GM10248 (cell line): Measurements from ENCODE around the gene KREMEN1.

ENCODE experiments used
- CTCF ChIA-PET: fragments of 300-600 bp; sonication (Branson Sonifier 250); formaldehyde crosslinking; extraction: SDS; loops from one replicate; lab custom pipeline; 2021; ENCODE audit warnings: antibody characterized with exemption; lab: Yijun Ruan, JAX
- POLR2A ChIA-PET: fragments of 350-650 bp; sonication (Branson Sonifier 250); formaldehyde crosslinking; extraction: SDS; loops from one replicate; lab custom pipeline; 2020; ENCODE audit warnings: antibody characterized with exemption; lab: Yijun Ruan, JAX
- DNase-seq: peaks from one replicate; pipeline ENCODE4 v3.0.0; 2012; ENCODE audit errors: extremely low spot score
- CTCF ChIP-seq: IDR thresholded peaks from 2 replicates; pipeline ENCODE4 v1.5.1; 2012; ENCODE audit warnings: mild to moderate bottlenecking, low read depth; ENCODE audit errors: extremely low read depth, missing control alignments, control extremely low read depth

The KREMEN1 gene

DNA sequence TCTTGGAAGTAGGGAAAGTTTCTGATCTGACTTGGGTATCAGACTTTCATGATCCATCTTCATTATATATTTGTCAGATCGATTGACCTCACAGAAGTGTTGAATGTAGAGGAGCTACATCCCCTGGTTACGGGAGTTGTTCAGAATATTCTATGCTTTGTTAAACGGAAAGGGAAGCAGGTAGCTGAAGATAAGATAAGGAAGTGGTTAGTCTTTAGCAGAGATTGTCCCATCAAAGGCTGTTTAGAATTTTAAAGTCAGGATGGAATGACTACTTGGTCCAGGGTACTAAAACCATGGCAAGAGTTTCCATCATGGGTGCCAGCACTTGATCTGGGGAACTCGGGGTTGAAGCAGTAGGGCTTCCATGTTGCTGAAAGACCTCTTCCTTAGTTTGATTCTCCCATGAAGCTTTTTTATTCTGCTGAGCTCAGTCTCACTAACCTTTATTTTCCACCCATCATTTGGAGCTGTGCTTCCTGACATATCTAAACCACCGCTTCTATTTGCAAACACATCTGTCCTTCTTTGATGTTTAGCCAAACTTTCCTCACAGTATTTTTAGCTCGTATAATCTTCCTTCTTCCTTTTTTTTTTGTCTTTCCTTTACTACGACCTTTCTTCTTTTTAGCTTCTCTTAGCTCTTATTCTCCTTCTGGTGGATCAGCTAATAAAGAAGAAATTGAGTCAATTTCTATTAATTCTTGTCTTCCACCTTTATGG lies 7.2 kb upstream of the KREMEN1 start:
- TF ChIP-seq CTCF = no peak
- ChIA-PET CTCF (interaction anchor here (1.5 to 2.9 kb wide), 2 partner anchors 12 to 25 kb away, joined by 4 to 14 read pairs; no protein-coding TSS in a partner anchor), POLR2A (no interaction called here)
- no peak for DNase-seq

- DNase-seq = no peak
- ChIA-PET POLR2A (no interaction called here), CTCF (interaction anchor here (1.3 kb wide), 1 partner anchor 28 kb away, joined by 3 read pairs; no protein-coding TSS in a partner anchor)
- TF ChIP-seq CTCF = no peak
These were observed 3.4 kb upstream of the KREMEN1 start for GRCh38 chr22:29069463-29069862.

- TF ChIP-seq CTCF = no peak
- POLR2A ChIA-PET = no interaction called here
- CTCF ChIA-PET = no interaction called here
- DNase-seq = no peak
These were observed 2.3 kb upstream of the KREMEN1 start for GRCh38 chr22:29070490-29070889.

DNA sequence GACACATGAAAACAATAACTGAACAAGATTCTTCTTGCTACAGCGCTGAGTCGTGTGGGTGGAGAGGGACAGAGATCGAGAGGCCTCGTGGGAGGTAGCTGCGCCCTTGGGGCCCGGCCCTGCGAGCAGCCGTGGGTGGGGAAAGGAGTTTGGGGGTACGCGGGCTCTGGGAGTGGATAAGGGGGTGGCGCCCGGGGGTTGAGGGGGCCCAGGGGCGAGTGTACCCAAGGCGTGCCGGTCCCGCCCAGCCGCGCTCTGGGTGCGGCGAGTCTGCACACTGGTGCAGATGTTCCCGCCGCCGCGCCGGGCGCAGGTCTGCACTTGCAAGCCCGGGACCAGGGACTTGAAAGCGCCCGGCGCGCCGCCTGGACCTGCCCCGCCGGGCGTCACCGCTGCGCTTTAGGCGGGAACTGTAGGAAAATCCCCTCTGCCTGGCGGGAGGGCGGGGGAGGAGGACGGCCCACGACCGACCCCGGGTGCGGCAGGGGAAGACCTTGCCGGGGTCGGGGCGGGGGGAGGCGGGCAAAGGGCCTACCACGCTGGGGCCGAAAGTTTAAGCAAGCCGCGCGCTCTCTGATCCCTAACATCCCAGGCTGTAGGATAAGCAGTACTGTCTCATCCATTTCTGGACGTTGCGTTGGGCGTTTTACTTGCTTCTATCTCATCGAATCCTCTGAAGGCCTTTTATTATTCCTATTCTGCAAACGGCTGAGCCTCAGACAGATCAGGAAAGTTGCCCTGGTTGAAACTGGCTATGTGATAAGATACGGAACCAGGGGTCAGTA lies 1.4 kb upstream of the KREMEN1 start:
- TF ChIP-seq CTCF = no peak
- CTCF ChIA-PET = interaction anchor here (1.2 kb wide), 1 partner anchor 174 kb away, joined by 3 read pairs; no protein-coding TSS in a partner anchor
- POLR2A ChIA-PET = no interaction called here
- DNase-seq = peak; percentile 65

DNA sequence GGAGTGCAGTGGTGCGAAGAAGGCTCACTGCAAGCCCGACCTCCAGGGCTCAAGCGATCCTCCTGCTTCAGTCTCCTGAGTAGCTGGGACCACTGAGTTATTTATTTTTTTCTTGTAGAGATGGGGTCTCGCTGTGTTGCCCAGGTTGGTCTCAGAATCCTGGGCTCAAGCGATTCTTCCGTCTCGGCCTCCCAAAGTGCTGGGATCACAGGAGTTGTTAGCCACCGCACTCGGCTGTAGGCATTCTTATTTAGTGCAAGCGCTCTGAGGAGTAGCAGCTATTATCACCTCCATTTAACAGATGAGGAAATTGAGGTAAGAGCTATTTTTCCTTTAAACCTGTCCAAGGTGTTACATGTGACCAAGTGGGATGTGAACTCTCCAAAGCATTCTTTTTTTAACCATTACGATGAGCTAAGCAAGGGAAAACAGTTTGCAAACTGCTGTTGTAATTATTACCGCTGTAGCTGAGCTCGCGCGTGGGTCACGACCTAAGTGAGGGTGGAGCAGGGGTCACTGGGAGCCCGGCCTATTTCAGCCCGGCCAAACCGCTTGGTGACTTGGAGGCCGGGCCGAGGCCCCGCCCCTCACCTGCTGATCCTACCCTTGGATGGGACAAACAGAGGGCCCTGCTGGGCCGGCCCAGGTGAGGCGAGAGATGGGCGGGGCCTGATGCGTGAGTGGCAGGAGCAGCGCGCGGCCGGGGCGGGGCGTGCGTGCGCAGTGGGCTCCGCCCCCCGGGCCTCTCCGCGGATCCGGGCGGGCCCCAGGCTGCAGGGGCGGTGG lies 449 bp upstream of the KREMEN1 start:
- peak; percentile 96 for DNase-seq
- no peak for TF ChIP-seq CTCF
- ChIA-PET POLR2A (no interaction called here), CTCF (interaction anchor here (1.0 to 1.2 kb wide), 2 partner anchors 32 to 174 kb away, joined by 3 read pairs; no protein-coding TSS in a partner anchor)
